ENCODE measurements around the gene MYBPC2. TPM values are rescaled to one million over a fixed set of nuclear protein-coding genes. Genes with fewer than 3 reads are reported as not detected.

MYBPC2 gene
- polyA plus RNA-seq, 1 experiment = not detected

GRCh38 chr19:50501568-50502475, 69.1 kb downstream of the MYBPC2 start:
- peaks cover 1% of the 10 kb centered on the region for H3K27me3 ChIP-seq (ENCODE audit: control insufficient read depth, insufficient read depth, low read length)
- no peak overlapping the region for H3K4me3 ChIP-seq (ENCODE audit: low read depth, low read length)
- H3K36me3 ChIP-seq (ENCODE audit: control insufficient read depth, insufficient read depth, low read length) = no peaks in the 10 kb centered on the region; the same call in 1 of the 2 replicates
- TF ChIP-seq, protein P1, sequence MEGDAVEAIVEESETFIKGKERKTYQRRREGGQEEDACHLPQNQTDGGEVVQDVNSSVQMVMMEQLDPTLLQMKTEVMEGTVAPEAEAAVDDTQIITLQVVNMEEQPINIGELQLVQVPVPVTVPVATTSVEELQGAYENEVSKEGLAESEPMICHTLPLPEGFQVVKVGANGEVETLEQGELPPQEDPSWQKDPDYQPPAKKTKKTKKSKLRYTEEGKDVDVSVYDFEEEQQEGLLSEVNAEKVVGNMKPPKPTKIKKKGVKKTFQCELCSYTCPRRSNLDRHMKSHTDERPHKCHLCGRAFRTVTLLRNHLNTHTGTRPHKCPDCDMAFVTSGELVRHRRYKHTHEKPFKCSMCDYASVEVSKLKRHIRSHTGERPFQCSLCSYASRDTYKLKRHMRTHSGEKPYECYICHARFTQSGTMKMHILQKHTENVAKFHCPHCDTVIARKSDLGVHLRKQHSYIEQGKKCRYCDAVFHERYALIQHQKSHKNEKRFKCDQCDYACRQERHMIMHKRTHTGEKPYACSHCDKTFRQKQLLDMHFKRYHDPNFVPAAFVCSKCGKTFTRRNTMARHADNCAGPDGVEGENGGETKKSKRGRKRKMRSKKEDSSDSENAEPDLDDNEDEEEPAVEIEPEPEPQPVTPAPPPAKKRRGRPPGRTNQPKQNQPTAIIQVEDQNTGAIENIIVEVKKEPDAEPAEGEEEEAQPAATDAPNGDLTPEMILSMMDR (IDR thresholded peaks at IDR 0.05; ENCODE audit: insufficient read depth, low read depth, low read length) = no peak
- CTCF ChIA-PET = no interaction called here
- POLR2A ChIA-PET = no interaction called here
- no peak for DNase-seq (ENCODE audit: low read depth)

DNA sequence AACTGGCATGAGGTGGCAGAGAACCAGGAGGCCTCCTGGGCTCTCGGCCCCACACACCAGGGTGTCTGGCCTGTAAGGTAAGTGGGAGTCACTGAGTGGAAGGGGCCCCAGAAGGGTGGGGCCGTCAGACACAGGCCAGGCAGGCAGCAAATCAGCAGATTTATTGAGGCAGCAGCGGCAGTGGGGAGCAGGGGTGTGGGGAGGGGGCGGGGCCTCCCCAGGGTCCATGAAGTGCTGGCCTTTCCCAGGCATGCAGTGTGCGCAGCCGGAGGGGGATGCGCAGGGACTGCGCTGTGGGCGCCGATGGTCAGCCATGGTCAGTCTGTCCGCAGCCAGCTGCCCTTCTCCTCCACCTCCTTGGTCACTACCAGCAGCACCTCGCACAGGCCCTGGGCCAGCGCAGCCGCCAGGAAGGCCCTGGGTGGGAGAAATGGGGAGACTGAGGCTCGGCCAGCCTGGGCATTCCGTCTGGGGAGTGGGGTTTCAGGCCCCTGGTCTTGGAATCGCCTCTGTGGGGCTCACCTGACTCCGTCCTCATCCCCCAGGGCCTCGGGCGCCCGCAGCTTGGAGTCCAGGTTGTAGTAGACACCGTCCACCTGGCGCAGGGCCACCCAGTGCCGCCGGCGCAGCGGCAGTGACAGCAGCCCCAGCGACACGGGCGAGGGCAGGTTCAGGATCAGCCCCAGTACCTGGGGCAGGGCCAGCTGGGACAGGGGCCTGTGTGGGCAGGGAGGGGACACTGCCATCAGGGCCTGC, 73.3 kb downstream of the MYBPC2 start:
- H3K4me3 ChIP-seq (ENCODE audit: low read depth, low read length) = no peak overlapping the region
- H3K36me3 ChIP-seq (ENCODE audit: control insufficient read depth, insufficient read depth, low read length) = no peaks in the 10 kb centered on the region; the same call in 1 of the 2 replicates
- ChIA-PET CTCF (interaction anchor here (0.6 kb wide), 1 partner anchor 591 kb away, joined by 3 read pairs; no protein-coding TSS in a partner anchor), POLR2A (no interaction called here)
- TF ChIP-seq, protein P1 (IDR thresholded peaks at IDR 0.05; ENCODE audit: insufficient read depth, low read depth, low read length) = no peak
- peaks cover 1% of the 10 kb centered on the region; the same call in 1 of the 2 replicates for H3K27me3 ChIP-seq (ENCODE audit: control insufficient read depth, insufficient read depth, low read length)
- DNase-seq (ENCODE audit: low read depth) = no peak

DNA sequence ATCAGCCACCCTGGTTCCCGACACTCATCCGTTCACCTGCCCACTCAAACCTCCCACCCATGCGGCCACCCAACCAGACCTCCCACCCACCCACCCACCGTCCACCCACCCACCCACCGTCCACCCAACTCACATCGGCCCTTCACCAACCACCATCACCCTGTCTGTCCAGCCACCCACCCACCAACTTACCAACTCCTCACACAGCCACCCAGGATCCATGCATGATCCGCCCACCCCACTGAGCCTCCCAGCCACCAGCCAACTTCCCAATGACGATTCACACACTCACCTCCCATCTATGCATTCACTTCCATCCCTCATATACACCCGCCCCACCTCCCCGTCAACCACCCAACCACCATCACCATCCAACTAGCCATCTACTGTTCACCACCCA, 74.0 kb downstream of the MYBPC2 start:
- no peak for DNase-seq (ENCODE audit: low read depth)
- no peak overlapping the region for H3K4me3 ChIP-seq (ENCODE audit: low read depth, low read length)
- TF ChIP-seq, protein P1 (IDR thresholded peaks at IDR 0.05; ENCODE audit: insufficient read depth, low read depth, low read length) = no peak
- CTCF ChIA-PET = no interaction called here
- H3K36me3 ChIP-seq (ENCODE audit: control insufficient read depth, insufficient read depth, low read length) = no peaks in the 10 kb centered on the region; the same call in 1 of the 2 replicates
- no peaks in the 10 kb centered on the region for H3K27me3 ChIP-seq (ENCODE audit: control insufficient read depth, insufficient read depth, low read length)
- POLR2A ChIA-PET = no interaction called here

DNA sequence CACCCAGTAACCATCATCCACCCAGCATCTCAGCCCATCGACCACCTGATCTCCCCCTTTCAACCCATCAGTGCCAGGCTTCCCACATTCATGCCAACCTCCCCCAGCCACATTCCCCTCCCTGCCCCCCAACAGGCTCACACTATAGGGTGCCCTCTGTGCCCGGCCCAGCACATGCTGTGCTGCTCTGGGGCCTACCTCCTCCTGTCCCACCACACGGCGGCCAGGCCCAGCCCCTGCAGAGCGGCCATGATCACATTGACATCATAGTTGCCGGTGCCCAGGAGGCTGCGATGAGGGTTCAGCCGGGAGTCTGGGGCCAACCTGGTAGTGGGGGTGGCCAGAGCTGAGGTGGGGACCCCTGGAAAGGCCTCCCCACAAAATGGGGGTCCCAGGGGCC, 74.7 kb downstream of the MYBPC2 start:
- no peak for DNase-seq (ENCODE audit: low read depth)
- TF ChIP-seq, protein P1 (IDR thresholded peaks at IDR 0.05; ENCODE audit: insufficient read depth, low read depth, low read length) = no peak
- CTCF ChIA-PET = no interaction called here
- Histone ChIP-seq H3K4me3 (ENCODE audit: low read depth, low read length) (no peak overlapping the region), H3K36me3 (ENCODE audit: control insufficient read depth, insufficient read depth, low read length) (no peaks in the 10 kb centered on the region; the same call in 1 of the 2 replicates), H3K27me3 (ENCODE audit: control insufficient read depth, insufficient read depth, low read length) (no peaks in the 10 kb centered on the region)
- POLR2A ChIA-PET = no interaction called here

- POLR2A ChIA-PET = interaction anchor here (0.6 kb wide), 1 partner anchor 30 kb away, joined by 6 read pairs; no protein-coding TSS in a partner anchor
- no peak overlapping the region for H3K4me3 ChIP-seq (ENCODE audit: low read depth, low read length)
- CTCF ChIA-PET = interaction anchor here (1.5 kb wide), 1 partner anchor 29 kb away, joined by 4 read pairs; no protein-coding TSS in a partner anchor
- TF ChIP-seq, protein P1 (IDR thresholded peaks at IDR 0.05; ENCODE audit: insufficient read depth, low read depth, low read length) = no peak
- no peak for DNase-seq (ENCODE audit: low read depth)
- no peaks in the 10 kb centered on the region; the same call in 1 of the 2 replicates for H3K36me3 ChIP-seq (ENCODE audit: control insufficient read depth, insufficient read depth, low read length)
- no peaks in the 10 kb centered on the region for H3K27me3 ChIP-seq (ENCODE audit: control insufficient read depth, insufficient read depth, low read length)
Measured at GRCh38 chr19:50508843-50509190, 76.1 kb downstream of the MYBPC2 start.
